NAMALWA (cell line): ENCODE results near the gene ZNF524.
A peak's percentile ranks its signal among the peaks of the same experiment; 100 is the strongest.

Experiments
- DNase-seq: peaks from one replicate; pipeline ENCODE4 v3.0.0-alpha.2; 2015; ENCODE audit warnings: low spot score

The ZNF524 gene

DNA sequence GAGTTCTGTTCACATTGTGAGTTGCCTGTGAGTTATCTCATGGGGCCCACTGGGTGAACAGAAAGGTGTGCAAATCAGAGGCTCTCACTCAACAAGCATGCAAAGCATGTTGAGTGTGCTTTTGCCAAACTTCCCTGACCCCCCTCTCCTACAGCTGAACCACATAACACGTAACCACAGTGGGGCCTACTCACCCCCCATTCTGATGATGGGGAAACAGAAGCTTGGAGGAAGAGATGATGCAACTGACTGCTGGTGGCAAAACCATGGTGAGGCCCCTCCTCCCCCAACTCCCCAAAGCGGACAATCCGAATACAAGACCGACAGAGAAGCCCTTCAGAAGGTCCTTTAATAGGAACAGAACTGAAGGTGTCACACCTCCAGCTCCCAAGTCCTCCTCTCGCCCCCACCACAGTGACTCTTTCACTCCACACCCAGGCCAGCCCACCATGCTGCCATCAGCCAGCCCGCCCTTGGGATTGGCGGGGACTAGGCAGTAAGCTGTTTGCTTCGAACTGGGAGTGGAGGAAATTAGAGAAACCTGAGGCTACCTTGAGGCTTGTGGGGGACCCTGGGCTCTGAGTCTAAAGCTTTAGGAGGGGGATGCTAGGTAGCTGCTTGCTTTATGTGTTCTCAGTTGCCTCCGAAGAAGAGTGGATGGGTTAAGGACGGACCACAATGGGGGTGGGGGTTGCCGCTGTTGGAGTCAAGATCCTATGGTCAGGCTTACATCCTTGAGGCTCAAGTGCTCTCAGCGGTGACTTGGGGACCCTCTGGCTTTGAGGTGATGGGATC, 20.5 kb downstream of the ZNF524 start:
- no peak for DNase-seq

DNA sequence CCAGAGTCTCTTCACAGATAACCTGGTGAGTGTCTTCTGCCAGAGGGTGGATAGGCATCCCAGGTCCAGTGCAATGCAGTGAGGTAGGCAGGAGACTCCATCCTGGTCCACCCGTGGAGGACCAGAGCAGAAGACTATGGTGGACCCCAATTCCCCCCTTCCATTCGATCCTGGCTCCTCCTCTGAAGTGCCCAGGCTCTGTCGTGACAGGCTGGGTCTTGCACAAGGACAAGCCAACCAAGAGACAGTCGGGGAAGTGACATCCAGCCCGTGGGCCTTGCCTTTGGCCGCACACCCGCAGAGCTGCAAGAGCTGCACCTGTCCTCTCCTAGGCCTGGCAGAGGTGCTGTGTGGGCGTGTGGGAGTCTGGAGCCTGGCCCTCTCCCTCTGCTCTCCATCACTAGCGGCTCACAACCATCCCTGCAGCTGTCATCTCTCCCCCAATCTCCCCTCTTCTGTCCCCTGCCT, 21.2 kb downstream of the ZNF524 start:
- no peak for DNase-seq

DNA sequence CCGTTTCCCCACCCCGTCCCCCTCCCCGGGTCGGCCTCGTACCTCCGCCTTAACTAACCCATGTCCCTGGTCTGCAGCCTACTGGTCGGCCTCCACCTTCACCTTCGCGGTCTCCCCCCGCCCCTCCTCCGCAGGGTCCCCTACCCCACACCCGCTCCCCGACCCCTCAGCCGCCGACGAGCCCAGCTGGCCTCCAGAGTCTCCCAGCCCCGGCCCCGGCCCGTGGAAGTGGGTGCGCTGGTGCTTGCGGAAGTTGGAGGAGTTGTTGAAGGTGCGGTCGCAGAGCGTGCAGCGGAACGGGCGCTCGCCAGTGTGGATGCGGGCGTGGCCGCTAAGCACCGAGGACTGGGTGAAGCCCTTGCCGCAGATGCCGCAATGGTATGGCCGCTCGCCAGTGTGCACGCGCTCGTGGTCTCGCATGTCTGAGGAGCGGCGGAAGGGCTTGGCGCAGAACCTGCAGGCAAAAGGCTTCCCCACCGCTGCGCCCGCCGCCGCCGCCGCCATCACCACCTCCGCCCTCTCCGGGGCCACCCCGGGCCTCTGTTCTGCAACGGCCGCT, 21.7 kb downstream of the ZNF524 start:
- DNase-seq = no peak

DNA sequence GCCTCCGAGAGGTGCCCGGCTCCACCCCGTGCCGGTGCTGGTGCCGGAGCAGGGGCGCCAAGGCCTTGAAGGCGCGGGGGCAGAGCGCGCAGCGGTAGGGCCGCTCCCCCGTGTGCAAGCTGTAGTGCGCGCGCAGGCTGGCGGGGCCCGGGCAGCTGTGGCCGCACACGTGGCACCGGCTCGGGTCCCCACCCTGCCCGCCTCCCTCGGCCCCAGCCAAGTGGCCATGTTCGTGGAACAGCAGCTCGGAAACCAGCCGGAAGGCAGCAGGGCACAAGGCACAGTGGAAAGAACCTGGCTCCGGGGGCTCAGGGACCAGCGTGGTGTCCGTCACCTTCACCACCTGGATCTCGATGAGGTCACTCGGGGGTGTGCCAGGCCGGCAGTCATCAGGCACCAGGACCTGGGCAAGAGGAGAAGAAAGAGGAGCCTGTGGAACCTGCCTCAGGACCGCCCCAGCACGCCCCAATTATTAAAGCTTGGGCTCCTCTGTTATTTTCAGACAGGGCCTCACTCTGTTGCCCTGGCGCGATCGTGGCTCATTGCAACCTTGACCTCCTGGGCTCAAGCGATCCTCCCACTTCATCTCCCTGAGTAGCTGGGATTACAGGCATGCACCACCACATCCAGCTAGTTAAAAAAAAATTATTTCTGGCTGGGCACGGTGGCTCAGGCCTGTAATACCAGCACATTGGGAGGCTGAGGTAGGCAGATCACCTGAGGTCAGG, 22.3 kb downstream of the ZNF524 start:
- no peak for DNase-seq

DNA sequence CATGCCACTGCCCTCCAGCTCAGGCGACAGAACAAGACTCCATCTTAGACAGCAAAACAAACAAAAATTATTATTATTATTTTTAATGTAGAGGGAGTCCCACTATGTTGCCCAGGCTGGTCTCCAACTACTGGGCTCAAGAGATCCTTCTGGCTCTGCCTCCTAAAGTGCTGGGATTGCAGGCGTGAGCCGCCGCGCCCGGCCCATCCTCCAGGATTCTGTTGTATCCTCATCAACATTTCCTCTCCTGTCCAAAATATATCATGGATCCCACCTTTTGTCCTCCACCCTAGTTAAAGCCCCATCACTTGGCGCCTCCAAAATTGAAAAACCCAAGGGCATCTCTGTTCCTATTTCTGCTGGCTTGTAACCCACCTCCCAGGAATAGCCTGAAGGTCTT, 23.0 kb downstream of the ZNF524 start:
- no peak for DNase-seq

DNA sequence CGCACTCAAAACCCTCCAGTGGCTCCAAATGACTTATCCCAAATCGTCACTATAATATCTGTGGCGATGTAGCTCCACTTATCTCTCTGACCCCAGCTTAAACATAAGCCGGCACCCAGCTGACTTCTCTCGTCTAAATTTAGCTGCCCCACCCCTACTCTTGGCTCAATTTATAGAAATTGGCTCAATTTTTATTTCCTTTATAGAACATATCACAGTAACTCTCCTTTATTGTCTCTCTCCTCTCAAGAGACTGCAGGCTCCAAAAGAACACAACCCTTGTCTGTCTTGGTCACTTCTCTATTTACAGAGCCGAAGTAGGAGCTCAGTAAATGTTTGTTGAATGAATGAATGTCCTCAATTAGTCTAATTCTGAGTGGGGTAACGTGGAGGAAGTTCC, 23.5 kb downstream of the ZNF524 start:
- DNase-seq = no peak

DNA sequence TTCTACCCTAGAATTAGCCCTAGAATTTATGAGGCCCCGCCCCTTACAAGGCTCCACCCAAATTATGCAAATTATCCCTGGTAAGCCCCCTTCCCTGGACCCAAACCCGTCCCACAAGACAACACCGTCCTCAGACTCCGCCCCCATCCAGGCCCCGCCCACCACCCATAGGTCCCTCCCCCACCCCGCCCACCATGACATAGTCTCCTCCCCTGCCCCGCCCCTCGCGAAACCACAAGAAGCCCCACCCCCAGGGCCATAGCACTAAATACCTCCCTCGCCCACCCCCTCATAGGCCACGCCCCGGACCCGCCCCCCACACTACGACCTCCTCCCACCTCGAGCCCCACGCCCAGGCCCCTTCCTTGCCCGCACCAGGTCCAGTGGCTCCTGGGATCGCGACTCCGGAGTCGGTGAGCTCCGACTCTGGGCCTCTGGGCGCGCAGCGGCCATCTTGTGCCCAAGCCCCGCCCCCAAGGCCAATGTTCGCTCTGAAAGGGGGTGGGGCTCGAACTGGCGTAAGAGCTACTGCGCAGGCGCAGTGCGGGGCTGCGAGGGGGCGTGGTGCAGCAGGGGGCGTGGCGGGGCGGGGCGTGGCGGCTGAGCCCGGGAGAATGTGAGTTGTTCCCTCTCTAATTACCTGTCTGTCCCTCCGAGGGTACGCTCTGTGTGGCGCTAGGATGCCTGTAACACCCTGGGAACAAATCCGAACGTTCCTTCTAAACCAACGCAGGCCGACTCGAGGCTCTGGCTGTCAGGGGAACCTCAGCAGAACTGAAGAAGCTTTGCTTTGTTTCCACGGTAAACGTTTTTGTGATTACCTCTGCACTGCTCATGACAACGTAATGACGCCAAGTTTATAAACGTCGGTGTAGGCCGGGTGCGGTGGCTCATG, 24.3 kb downstream of the ZNF524 start, which contains the start of gene ZNF784:
Gene ZNF784, minus strand, starts transcription at position 458 of the 895 bp plus-strand sequence. Its CDS starts 5 bp downstream, at position 453.
- DNase-seq = peak; percentile 94

DNA sequence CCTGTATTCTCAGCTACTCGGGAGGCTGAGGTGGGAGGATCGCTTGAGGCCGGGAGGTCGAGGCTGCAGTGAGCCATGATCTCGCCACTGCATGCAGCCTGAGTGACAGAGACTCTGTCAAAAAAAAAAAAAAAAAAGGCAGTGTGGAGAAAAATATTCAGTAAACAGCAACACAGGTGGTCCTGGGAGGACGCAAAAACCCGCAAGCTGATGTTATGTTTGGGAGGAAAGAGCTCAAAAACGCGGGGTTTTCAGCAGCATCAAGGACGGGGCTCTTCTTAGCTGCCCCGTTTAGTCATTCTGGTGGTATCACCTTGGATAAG, 24.9 kb downstream of the ZNF524 start:
- no peak for DNase-seq

DNA sequence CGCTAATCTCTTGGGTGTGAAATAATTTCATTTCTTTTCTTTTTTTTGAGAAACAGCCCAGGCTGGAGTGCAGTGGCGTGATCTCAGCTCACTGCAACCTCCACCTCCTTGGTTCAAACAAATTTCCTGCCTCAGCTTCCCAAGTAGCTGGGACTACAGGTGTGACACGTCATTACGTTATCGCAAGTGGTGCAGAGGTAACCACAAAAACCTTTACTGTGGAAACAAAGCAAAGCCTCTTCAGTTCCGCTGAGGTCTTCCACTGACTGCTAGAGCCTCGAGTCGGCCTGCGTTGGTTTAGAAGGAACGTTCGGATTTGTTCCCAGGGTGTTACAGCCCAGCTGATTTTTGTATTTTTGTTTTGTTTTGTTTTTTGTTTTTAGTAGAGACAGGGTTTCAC, 26.3 kb downstream of the ZNF524 start:
- DNase-seq = no peak

DNA sequence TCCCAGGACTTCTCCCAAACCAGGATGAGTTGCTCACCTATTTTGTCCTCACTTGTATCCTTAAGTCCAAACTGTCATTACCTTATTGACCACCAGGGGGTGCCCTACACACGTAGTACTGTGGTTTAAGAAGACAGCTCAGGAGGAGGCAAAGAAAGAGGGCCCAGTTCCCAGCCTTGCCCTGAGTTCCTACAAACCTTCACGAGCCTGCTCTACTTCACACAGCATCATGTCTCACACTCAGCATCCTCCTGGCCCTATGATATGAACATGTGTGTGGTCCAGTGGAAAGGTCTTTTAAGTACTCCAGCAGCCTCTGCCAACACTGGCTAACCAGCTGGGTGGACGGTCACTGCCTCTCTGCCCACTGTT, 32.4 kb downstream of the ZNF524 start:
- peak; percentile 96 for DNase-seq

DNA sequence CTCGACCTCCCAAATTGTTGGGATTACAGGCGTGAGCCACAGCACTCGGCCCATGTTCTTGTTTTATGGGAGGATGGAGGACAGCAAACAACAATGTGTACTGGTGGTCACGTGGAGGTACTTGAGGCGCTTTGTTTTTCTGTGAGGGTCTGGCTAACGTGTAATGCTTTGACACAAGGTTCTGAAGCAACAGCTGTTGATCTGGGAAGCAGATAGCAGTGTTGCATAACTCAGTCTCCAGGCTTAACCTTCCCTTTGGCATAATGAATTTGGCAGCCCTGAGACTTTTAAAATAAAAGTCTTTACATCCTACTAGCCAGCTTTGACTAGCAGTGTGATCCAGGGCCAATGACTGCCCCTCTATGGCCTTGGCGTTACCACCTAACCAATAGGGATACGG, 33.8 kb downstream of the ZNF524 start:
- DNase-seq = no peak

DNA sequence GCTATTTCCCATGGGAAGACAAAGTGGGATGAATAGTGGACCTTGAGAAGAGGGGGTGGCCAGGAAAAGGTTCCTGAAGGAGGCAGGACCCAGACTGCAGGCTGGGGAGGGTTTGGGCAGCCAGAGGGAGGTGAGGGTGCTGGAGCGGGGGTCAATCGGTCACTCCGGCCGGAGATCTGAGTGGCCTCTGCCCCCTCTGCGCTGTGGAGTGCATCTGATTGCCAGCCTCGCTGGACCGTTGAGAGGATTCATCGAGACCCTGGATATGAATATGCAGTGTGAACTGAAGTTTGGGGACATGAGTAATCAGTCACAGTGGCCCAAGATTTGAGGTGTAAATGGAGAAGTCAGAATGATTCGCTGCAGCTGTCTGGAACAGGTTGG, 35.2 kb downstream of the ZNF524 start:
- DNase-seq = no peak

DNA sequence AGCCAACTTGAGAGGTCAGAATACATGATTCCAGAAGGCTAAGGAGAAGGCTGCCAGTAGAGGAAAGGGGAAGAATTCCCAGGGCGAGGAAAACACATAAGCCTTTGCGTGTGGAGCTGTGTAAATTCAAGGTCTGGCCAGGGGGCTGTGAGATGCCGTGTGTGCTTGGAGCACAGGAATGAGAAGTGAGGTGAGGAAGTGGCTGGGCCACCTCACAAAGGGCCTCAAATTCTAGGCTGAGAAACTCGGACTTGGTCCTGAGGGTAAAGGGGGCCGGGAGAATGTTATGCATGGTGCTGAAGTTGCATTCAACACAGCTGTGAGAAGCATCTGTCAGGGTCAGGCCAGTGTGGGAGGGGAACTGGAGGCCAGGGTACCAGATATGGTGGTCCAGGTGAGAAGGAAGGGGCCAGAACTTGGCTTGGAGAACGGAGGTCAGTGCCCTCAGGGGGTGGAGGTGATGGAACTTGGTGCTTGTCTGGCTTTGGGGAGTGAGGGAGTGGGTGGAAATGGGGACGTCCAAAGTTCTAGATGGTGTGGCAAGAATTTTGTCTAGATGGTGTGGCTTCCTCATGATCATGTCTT, 35.9 kb downstream of the ZNF524 start:
- no peak for DNase-seq

DNA sequence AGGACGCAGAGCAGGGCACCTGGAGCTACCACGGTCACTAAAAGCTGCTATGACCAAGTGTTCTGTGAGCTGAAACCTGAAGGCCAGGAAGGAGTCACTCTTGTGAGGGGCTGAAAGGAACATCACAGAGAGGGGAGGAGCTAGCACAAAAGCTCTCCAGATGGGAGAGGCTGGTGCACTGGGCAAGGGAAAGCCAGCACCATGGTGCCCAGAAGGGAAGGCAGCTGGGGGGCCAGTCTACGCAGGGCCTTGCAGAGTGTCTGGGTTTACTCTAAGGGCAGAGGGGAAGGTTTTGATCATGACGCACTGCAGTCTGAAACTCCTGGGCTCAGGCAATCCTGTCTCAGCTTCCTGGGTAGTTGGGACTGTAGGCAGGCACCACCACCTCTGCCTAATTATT, 36.6 kb downstream of the ZNF524 start:
- DNase-seq = no peak

DNA sequence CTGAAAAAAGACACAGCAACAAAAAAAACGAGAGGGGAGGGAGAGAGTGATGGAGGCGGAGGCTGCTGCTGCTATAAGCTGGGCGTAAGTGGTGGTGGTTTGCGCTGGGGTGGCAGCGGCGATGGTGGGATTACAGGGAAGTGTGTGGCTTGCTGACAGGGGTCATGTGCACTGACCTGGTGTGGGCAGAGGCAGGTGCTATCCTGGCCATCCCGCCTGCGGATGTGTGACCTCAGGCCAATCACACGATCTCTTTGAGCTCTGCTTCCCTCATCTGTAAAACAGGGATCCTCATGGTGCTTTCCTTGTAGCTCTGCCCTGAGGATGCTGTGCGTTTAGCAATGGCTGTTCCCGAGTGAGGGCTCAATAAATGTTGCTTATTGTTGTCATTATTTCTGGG, 37.4 kb downstream of the ZNF524 start:
- no peak for DNase-seq

DNA sequence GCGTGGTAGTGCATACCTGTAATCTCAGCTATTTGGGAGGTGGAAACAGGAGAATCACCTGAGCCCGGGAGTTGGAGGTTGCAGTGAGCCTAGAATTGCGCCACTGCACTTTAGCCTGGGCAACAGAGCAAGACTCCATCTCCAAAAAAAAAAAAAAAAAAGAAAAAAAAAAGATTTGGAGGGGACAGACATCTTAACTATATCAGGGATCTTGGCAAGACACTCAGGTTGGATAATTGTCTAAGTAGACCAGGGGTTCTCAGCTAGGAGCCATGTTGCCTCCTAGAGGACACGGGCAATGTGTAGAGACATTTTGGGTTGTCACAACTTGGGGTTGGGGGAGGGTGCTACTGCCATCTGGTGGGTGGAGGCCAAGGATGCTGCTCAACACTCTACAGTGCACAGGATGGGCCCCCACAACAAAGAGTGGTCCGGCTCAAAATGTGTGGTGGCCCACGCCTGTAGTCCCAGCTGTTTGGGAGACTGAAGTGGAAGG, 38.8 kb downstream of the ZNF524 start:
- peak; percentile 94 for DNase-seq

DNA sequence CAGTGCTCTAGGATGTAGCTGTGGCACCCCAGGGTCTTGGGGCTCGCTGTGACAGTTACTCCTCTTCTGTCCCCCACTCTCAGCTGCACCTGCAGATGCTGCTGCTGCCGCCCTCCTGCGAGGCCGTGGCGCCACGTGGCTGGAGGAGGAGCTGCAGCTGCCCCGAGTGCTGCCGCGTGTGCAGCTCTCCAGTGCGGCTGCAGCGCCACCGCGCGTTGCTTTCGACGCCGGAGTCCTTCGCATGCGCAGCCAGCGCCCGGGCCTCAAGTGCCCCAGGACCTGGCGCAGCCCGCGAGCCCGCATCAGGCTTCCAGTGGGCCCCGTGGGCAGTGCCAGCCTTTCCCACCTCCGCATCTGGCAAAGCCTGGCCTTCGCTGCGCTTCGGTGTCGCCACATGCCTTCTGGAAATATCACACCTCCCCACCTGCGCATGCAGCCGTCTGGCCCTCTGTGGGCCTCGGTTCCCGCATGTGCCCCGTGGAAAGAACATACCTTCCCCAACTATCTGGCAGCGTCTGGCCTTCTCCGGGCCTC, 40.0 kb downstream of the ZNF524 start:
- DNase-seq = peak; percentile 79

DNA sequence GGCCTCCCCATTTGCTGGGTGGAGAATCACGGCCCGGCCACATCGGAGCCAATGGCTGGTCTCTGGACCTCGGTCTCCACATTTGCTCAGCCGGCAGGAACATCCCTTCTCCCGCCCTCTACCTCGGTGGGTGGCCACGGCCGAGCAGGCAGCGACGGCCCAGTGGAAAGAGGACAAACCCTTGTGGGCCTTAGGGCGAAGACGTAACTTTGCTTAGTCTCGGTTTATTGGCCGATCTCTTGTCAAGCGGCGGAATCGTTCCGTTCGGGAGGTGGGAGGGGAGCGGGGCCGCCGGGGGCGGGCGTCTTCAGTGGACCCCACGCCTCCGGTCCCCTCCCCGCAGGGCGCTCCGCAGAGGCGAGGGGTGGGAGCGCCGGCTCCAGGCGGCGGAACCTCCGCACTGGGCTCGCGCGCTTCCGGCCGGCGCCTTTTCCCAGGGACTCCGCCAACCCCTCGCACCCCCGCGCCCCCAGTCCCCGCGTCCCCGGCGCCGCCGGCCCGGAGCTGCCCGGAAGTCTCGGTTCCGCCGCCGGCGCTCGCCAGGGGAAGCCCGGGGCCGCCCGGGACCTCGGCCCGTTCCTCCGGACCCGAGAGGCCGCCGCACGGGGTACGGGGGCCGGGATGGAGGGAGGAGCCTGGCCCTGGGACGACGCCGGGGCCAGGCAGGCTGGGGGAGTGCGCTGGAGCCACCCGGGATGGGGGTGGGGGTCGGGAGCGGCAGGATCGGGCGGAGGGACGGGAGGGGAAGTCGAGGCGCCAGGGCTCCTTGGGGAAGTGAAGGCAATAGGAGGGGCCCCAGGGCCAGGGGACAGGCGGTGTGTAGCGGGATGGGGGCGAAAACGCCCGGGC, 40.7 kb downstream of the ZNF524 start, which contains the start of gene ZNF580:
Gene ZNF580, plus strand, starts transcription at position 426 of the 849 bp plus-strand sequence. CDS start 1,507 bp downstream, outside the sequence.
- DNase-seq = peak; percentile 65

DNA sequence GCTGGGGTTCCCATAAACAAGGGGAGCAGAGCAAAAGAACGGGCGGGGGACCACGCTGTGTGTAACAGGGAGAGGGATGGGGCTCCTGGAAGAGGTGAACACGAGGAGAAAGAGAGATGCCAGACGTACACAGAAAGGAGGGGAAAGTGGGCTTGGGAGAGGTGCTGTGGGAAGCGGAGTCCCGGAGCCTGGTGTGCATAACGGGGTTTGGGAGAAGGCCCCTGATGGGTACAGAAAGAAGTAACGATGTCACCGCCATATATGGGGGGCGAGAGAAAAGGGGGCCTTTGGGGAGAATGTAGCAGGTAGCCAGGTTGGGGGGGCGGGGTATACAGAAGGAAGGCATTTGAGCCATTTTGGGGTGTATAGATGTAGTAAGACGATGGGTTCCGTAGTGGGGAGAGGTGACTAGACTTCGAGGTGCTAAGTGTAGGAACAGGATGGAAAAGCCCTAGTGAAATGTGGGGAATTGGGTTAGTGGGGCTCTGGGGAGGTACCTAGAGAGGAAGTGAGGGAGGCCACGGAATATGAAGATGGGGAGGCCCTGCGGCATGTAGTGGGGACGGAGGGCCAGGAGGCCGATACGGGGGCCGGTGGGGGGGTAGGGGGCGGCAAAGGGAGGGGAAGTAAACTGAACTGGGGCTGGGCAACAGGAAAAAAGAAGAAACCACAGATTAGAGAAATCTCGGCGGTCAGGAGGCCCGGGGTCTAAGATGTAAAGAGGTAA, 41.5 kb downstream of the ZNF524 start:
- peak; percentile 55 for DNase-seq
